Neural crest cell (in vitro differentiated cells): ENCODE measurements around the gene GOLGA6A. TPM values are rescaled to one million over a fixed set of nuclear protein-coding genes. Genes with fewer than 3 reads are reported as not detected.
A peak's percentile ranks its signal among the peaks of the same experiment; 100 is the strongest.
"Not testable (repeated sequence)": the region's sequence is repeated elsewhere in the genome, so short reads cannot be mapped to it uniquely, and the experiment has no call there.

ENCODE experiments used
- DNase-seq: peaks from one replicate; pipeline ENCODE4 v3.0.0; 2021; ENCODE audit warnings: low read depth, mixed read lengths, low spot score
- H3K27ac Mint-ChIP-seq: one replicate; pipeline ENCODE4 v1.8.0; 2021; ENCODE audit warnings: mild to moderate bottlenecking, mixed read lengths; ENCODE audit not compliant: unreplicated experiment
- H3K27me3 Mint-ChIP-seq: 2 replicates; pipeline ENCODE4 v1.8.0; 2021; ENCODE audit warnings: low read depth, mild to moderate bottlenecking, mixed read lengths
- H3K36me3 Mint-ChIP-seq: 2 replicates; pipeline ENCODE4 v1.8.0; 2021; ENCODE audit warnings: low read depth, mild to moderate bottlenecking, mixed read lengths
- H3K4me1 Mint-ChIP-seq: 2 replicates; pipeline ENCODE4 v1.8.0; 2021; ENCODE audit warnings: mixed read lengths
- H3K4me3 Mint-ChIP-seq: one replicate; pipeline ENCODE4 v1.8.0; 2021; ENCODE audit warnings: mild to moderate bottlenecking, mixed read lengths
- H3K9me3 Mint-ChIP-seq: 2 replicates; pipeline ENCODE4 v1.8.0; 2021; ENCODE audit warnings: mixed read lengths
- CTCF ChIP-seq: fragments of 200-600 bp; sonication (generic); conservative IDR thresholded peaks from 2 replicates; pipeline ENCODE4 v1.5.0; 2021; ENCODE audit warnings: antibody characterized with exemption, mild to moderate bottlenecking
- total RNA-seq: library from RNA; stranded (reverse); gene quantifications from 2 replicates; pipeline ENCODE4 v1.2.1, GENCODE V29; 2021

GOLGA6A gene
- total RNA-seq, 1 donor from 2014 or later = not detected

GRCh38 chr15:74062236-74062635 lies 20.1 kb downstream of the GOLGA6A start:
- no peak overlapping the region for H3K4me3 Mint-ChIP-seq
- H3K27ac Mint-ChIP-seq = no peak overlapping the region
- no peaks in the 10 kb centered on the region for H3K9me3 Mint-ChIP-seq
- DNase-seq = no peak
- H3K36me3 Mint-ChIP-seq = no peaks in the 10 kb centered on the region
- peaks cover 15% of the 10 kb centered on the region for H3K27me3 Mint-ChIP-seq
- TF ChIP-seq CTCF = no peak
- H3K4me1 Mint-ChIP-seq = no peaks in the 10 kb centered on the region

GRCh38 chr15:74060251-74060650 lies 22.1 kb downstream of the GOLGA6A start:
- Mint-ChIP-seq H3K9me3 (no peaks in the 10 kb centered on the region), H3K36me3 (no peaks in the 10 kb centered on the region), H3K4me3 (no peak overlapping the region), H3K27ac (no peak overlapping the region), H3K27me3 (peaks cover 17% of the 10 kb centered on the region), H3K4me1 (no peaks in the 10 kb centered on the region)
- DNase-seq = no peak
- TF ChIP-seq CTCF = no peak

- not testable (repeated sequence) for DNase-seq, H3K4me1 Mint-ChIP-seq, H3K36me3 Mint-ChIP-seq, H3K9me3 Mint-ChIP-seq, H3K4me3 Mint-ChIP-seq
- Mint-ChIP-seq H3K27me3 (peaks cover 27% of the 10 kb centered on the region), H3K27ac (peak overlapping the region; percentile 70)
Observed at GRCh38 chr15:74059050-74059833, 23.1 kb downstream of the GOLGA6A start.

- not testable (repeated sequence) for DNase-seq, H3K9me3 Mint-ChIP-seq, H3K36me3 Mint-ChIP-seq, H3K4me1 Mint-ChIP-seq, H3K27ac Mint-ChIP-seq, H3K4me3 Mint-ChIP-seq
- peaks cover 27% of the 10 kb centered on the region for H3K27me3 Mint-ChIP-seq
Observed at GRCh38 chr15:74056330-74056729, 26.0 kb downstream of the GOLGA6A start.

- H3K27ac Mint-ChIP-seq = no peak overlapping the region
- H3K27me3 Mint-ChIP-seq = peaks cover 27% of the 10 kb centered on the region
- H3K4me3 Mint-ChIP-seq = no peak overlapping the region
- H3K36me3 Mint-ChIP-seq = no peaks in the 10 kb centered on the region
- H3K9me3 Mint-ChIP-seq = no peaks in the 10 kb centered on the region
- H3K4me1 Mint-ChIP-seq = peaks cover 6% of the 10 kb centered on the region
- DNase-seq = no peak
- TF ChIP-seq CTCF = no peak
Observed at GRCh38 chr15:74055804-74056203, 26.5 kb downstream of the GOLGA6A start.

- Mint-ChIP-seq H3K4me3 (no peak overlapping the region), H3K36me3 (no peaks in the 10 kb centered on the region), H3K4me1 (peaks cover 6% of the 10 kb centered on the region), H3K9me3 (no peaks in the 10 kb centered on the region), H3K27me3 (peaks cover 25% of the 10 kb centered on the region), H3K27ac (no peak overlapping the region)
- TF ChIP-seq CTCF = peak; percentile 66
- DNase-seq = peak; percentile 71
Observed at GRCh38 chr15:74053941-74054529, 28.3 kb downstream of the GOLGA6A start.
